Measurements from ENCODE around the gene LRMDA. TPM values are rescaled to one million over a fixed set of nuclear protein-coding genes. Genes with fewer than 3 reads are reported as not detected.

The LRMDA gene
- total and polyA plus RNA-seq, 7 donors, result 2.8 to 22.2 (median 9.0) TPM

GRCh38 chr10:75492173-75492925 lies 60.9 kb downstream of the LRMDA start:
- DNase-seq, result no peak
- H3K27me3 ChIP-seq, result no peaks in the 10 kb centered on the region
- no peak overlapping the region for H3K27ac ChIP-seq
- no peaks in the 10 kb centered on the region for H3K9me3 ChIP-seq
- H3K4me3 ChIP-seq, result no peak overlapping the region
- H3K36me3 ChIP-seq, result no peaks in the 10 kb centered on the region
- intact Hi-C loops (cut with DNase I), result no loop called here
- WGBS, 2 donors, result 60 to 70% methylated on average over 3 of the region's 3 CpGs
- TF ChIP-seq EP300 (IDR thresholded peaks at IDR 0.05), result no peak
- TF ChIP-seq POLR2A (IDR thresholded peaks at IDR 0.05), result no peak
- TF ChIP-seq POLR2AphosphoS5 (IDR thresholded peaks at IDR 0.05), result no peak
- TF ChIP-seq CTCF (IDR thresholded peaks at IDR 0.05), result no peak
- H3K4me1 ChIP-seq, result no peaks in the 10 kb centered on the region

GRCh38 chr10:75493464-75493863 lies 62.0 kb downstream of the LRMDA start:
- intact Hi-C loops (cut with DNase I), result no loop called here
- no peaks in the 10 kb centered on the region for H3K27me3 ChIP-seq
- no peak for DNase-seq
- H3K4me1 ChIP-seq, result peaks cover 0 to 6% (median 2%) of the 10 kb centered on the region in 4 donors
- H3K36me3 ChIP-seq, result no peaks in the 10 kb centered on the region
- no peak overlapping the region for H3K27ac ChIP-seq
- no peaks in the 10 kb centered on the region for H3K9me3 ChIP-seq
- no peak overlapping the region for H3K4me3 ChIP-seq
- TF ChIP-seq CTCF (IDR thresholded peaks at IDR 0.05) (no peak), POLR2A (IDR thresholded peaks at IDR 0.05) (no peak), EP300 (IDR thresholded peaks at IDR 0.05) (no peak), POLR2AphosphoS5 (IDR thresholded peaks at IDR 0.05) (no peak)
- 88 to 94% methylated on average over 3 of the region's 3 CpGs for WGBS, 2 donors

- Histone ChIP-seq H3K36me3 (no peaks in the 10 kb centered on the region), H3K4me1 (peaks cover 0 to 18% (median 12%) of the 10 kb centered on the region in 4 donors), H3K4me3 (no peak overlapping the region), H3K9me3 (no peaks in the 10 kb centered on the region), H3K27me3 (no peaks in the 10 kb centered on the region), H3K27ac (no peak overlapping the region)
- no peak for DNase-seq
- intact Hi-C loops (cut with DNase I), result no loop called here
- WGBS, 2 donors, result 60 to 61% methylated on average over 4 of the region's 4 CpGs
- TF ChIP-seq CTCF (IDR thresholded peaks at IDR 0.05) (no peak), EP300 (IDR thresholded peaks at IDR 0.05) (no peak), POLR2AphosphoS5 (IDR thresholded peaks at IDR 0.05) (no peak), POLR2A (IDR thresholded peaks at IDR 0.05) (no peak)
These were observed 64.2 kb downstream of the LRMDA start for GRCh38 chr10:75495434-75496190.

GRCh38 chr10:75496191-75496567 lies 64.8 kb downstream of the LRMDA start:
- no peak for TF ChIP-seq EP300 (IDR thresholded peaks at IDR 0.05)
- no peak for TF ChIP-seq POLR2AphosphoS5 (IDR thresholded peaks at IDR 0.05)
- no peak for TF ChIP-seq CTCF (IDR thresholded peaks at IDR 0.05)
- TF ChIP-seq POLR2A (IDR thresholded peaks at IDR 0.05), result no peak
- intact Hi-C loops (cut with DNase I), result no loop called here
- Histone ChIP-seq H3K27ac (no peak overlapping the region), H3K27me3 (no peaks in the 10 kb centered on the region), H3K4me3 (no peak overlapping the region), H3K36me3 (no peaks in the 10 kb centered on the region), H3K4me1 (peaks cover 0 to 18% (median 12%) of the 10 kb centered on the region in 4 donors), H3K9me3 (no peaks in the 10 kb centered on the region)
- 78 to 83% methylated on average over 1 of the region's 1 CpG for WGBS, 2 donors
- DNase-seq, result no peak

All from sigmoid colon (tissue), 7 donors.